ENCODE measurements around the gene SCD5. TPM values are rescaled to one million over a fixed set of nuclear protein-coding genes. Genes with fewer than 3 reads are reported as not detected.

Gene SCD5
- total RNA-seq, 1 experiment from 2014 or later: 4.8 TPM

GRCh38 chr4:82761229-82761628 is 37.4 kb downstream of the SCD5 start:
- no peak overlapping the region for H3K4me3 ChIP-seq (ENCODE audit: insufficient read depth, low read depth, low read length)
- H3K36me3 ChIP-seq (replicated peaks; ENCODE audit: control insufficient read depth, insufficient read depth, low read length): no peaks in the 10 kb centered on the region
- DNase-seq: no peak
- peaks cover 2% of the 10 kb centered on the region; the same call in 1 of the 2 replicates for H3K27me3 ChIP-seq (ENCODE audit: control insufficient read depth, insufficient read depth, low read length)

- H3K27me3 ChIP-seq (ENCODE audit: control insufficient read depth, insufficient read depth, low read length): peaks cover 2% of the 10 kb centered on the region; the same call in 1 of the 2 replicates
- no peak overlapping the region for H3K4me3 ChIP-seq (ENCODE audit: insufficient read depth, low read depth, low read length)
- DNase-seq: peak; percentile 28
- no peaks in the 10 kb centered on the region for H3K36me3 ChIP-seq (replicated peaks; ENCODE audit: control insufficient read depth, insufficient read depth, low read length)
These were observed 39.6 kb downstream of the SCD5 start for GRCh38 chr4:82758701-82759685.

- Histone ChIP-seq H3K36me3 (replicated peaks; ENCODE audit: control insufficient read depth, insufficient read depth, low read length) (no peaks in the 10 kb centered on the region), H3K27me3 (ENCODE audit: control insufficient read depth, insufficient read depth, low read length) (peaks cover 2% of the 10 kb centered on the region; the same call in 1 of the 2 replicates), H3K4me3 (ENCODE audit: insufficient read depth, low read depth, low read length) (no peak overlapping the region)
- DNase-seq: no peak
These were observed 42.5 kb downstream of the SCD5 start for GRCh38 chr4:82756061-82756460.

GRCh38 chr4:82755650-82756049 is 42.9 kb downstream of the SCD5 start:
- no peaks in the 10 kb centered on the region for H3K36me3 ChIP-seq (replicated peaks; ENCODE audit: control insufficient read depth, insufficient read depth, low read length)
- DNase-seq: no peak
- H3K4me3 ChIP-seq (ENCODE audit: insufficient read depth, low read depth, low read length): no peak overlapping the region
- H3K27me3 ChIP-seq (ENCODE audit: control insufficient read depth, insufficient read depth, low read length): peaks cover 2% of the 10 kb centered on the region; the same call in 1 of the 2 replicates

GRCh38 chr4:82754513-82755165 is 44.0 kb downstream of the SCD5 start:
- DNase-seq: no peak
- H3K36me3 ChIP-seq (replicated peaks; ENCODE audit: control insufficient read depth, insufficient read depth, low read length): no peaks in the 10 kb centered on the region
- H3K4me3 ChIP-seq (ENCODE audit: insufficient read depth, low read depth, low read length): no peak overlapping the region
- H3K27me3 ChIP-seq (ENCODE audit: control insufficient read depth, insufficient read depth, low read length): peaks cover 2% of the 10 kb centered on the region; the same call in 1 of the 2 replicates

GRCh38 chr4:82753725-82754410 is 44.7 kb downstream of the SCD5 start:
- Histone ChIP-seq H3K4me3 (ENCODE audit: insufficient read depth, low read depth, low read length) (no peak overlapping the region), H3K27me3 (ENCODE audit: control insufficient read depth, insufficient read depth, low read length) (no peaks in the 10 kb centered on the region), H3K36me3 (replicated peaks; ENCODE audit: control insufficient read depth, insufficient read depth, low read length) (no peaks in the 10 kb centered on the region)
- DNase-seq: no peak

- no peak overlapping the region for H3K4me3 ChIP-seq (ENCODE audit: insufficient read depth, low read depth, low read length)
- H3K27me3 ChIP-seq (ENCODE audit: control insufficient read depth, insufficient read depth, low read length): no peaks in the 10 kb centered on the region
- H3K36me3 ChIP-seq (replicated peaks; ENCODE audit: control insufficient read depth, insufficient read depth, low read length): no peaks in the 10 kb centered on the region
- no peak for DNase-seq
These were observed 45.4 kb downstream of the SCD5 start for GRCh38 chr4:82753238-82753637.

GRCh38 chr4:82748810-82749470 is 49.7 kb downstream of the SCD5 start:
- no peak overlapping the region for H3K4me3 ChIP-seq (ENCODE audit: insufficient read depth, low read depth, low read length)
- no peaks in the 10 kb centered on the region for H3K36me3 ChIP-seq (replicated peaks; ENCODE audit: control insufficient read depth, insufficient read depth, low read length)
- H3K27me3 ChIP-seq (ENCODE audit: control insufficient read depth, insufficient read depth, low read length): no peaks in the 10 kb centered on the region
- no peak for DNase-seq

GRCh38 chr4:82747686-82748575 is 50.7 kb downstream of the SCD5 start:
- H3K27me3 ChIP-seq (ENCODE audit: control insufficient read depth, insufficient read depth, low read length): no peaks in the 10 kb centered on the region
- DNase-seq: no peak
- no peaks in the 10 kb centered on the region for H3K36me3 ChIP-seq (replicated peaks; ENCODE audit: control insufficient read depth, insufficient read depth, low read length)
- no peak overlapping the region for H3K4me3 ChIP-seq (ENCODE audit: insufficient read depth, low read depth, low read length)

GRCh38 chr4:82746705-82747574 is 51.7 kb downstream of the SCD5 start:
- H3K4me3 ChIP-seq (ENCODE audit: insufficient read depth, low read depth, low read length): no peak overlapping the region
- H3K27me3 ChIP-seq (ENCODE audit: control insufficient read depth, insufficient read depth, low read length): no peaks in the 10 kb centered on the region
- no peak for DNase-seq
- H3K36me3 ChIP-seq (replicated peaks; ENCODE audit: control insufficient read depth, insufficient read depth, low read length): no peaks in the 10 kb centered on the region

GRCh38 chr4:82745173-82745842 is 53.3 kb downstream of the SCD5 start:
- H3K27me3 ChIP-seq (ENCODE audit: control insufficient read depth, insufficient read depth, low read length): no peaks in the 10 kb centered on the region
- no peak overlapping the region for H3K4me3 ChIP-seq (ENCODE audit: insufficient read depth, low read depth, low read length)
- no peaks in the 10 kb centered on the region for H3K36me3 ChIP-seq (replicated peaks; ENCODE audit: control insufficient read depth, insufficient read depth, low read length)
- no peak for DNase-seq

GRCh38 chr4:82744284-82744968 is 54.2 kb downstream of the SCD5 start:
- no peaks in the 10 kb centered on the region for H3K27me3 ChIP-seq (ENCODE audit: control insufficient read depth, insufficient read depth, low read length)
- DNase-seq: no peak
- no peak overlapping the region for H3K4me3 ChIP-seq (ENCODE audit: insufficient read depth, low read depth, low read length)
- H3K36me3 ChIP-seq (replicated peaks; ENCODE audit: control insufficient read depth, insufficient read depth, low read length): no peaks in the 10 kb centered on the region
